ENCODE data around the gene ME3. TPM values are rescaled to one million over a fixed set of nuclear protein-coding genes. Genes with fewer than 3 reads are reported as not detected.

The ME3 gene
- total RNA-seq, 4 donors from 2014 or later = 30.8 to 54.6 (median 36.7) TPM

- H3K9me3 ChIP-seq = no peaks in the 10 kb centered on the region
- H3K27ac ChIP-seq = no peak overlapping the region
- H3K36me3 ChIP-seq = no peaks in the 10 kb centered on the region
- WGBS, 2 donors = 48 to 58% methylated on average over 5 of the region's 5 CpGs
- no peak for DNase-seq (ENCODE audit: low spot score in 2 of 2)
- no peak overlapping the region for H3K4me3 ChIP-seq
- peaks cover 0 to 24% (median 8%) of the 10 kb centered on the region in 4 donors for H3K4me1 ChIP-seq
- no peaks in the 10 kb centered on the region for H3K27me3 ChIP-seq
- TF ChIP-seq POLR2A (IDR thresholded peaks at IDR 0.05) (no peak), EP300 (IDR thresholded peaks at IDR 0.05) (no peak), CTCF (IDR thresholded peaks at IDR 0.05) (no peak)
These were observed 97.8 kb downstream of the ME3 start for GRCh38 chr11:86574493-86575207.

GRCh38 chr11:86571273-86571948 is 101.0 kb downstream of the ME3 start:
- no peaks in the 10 kb centered on the region for H3K27me3 ChIP-seq
- TF ChIP-seq POLR2A (IDR thresholded peaks at IDR 0.05) (no peak), CTCF (IDR thresholded peaks at IDR 0.05) (peak in 1 of 5 experiments; percentile 14)
- H3K4me1 ChIP-seq = peaks cover 0 to 7% (median 0%) of the 10 kb centered on the region in 4 donors
- H3K27ac ChIP-seq = no peak overlapping the region
- no peak overlapping the region for H3K4me3 ChIP-seq
- 87 to 89% methylated on average over 5 of the region's 5 CpGs for WGBS, 2 donors
- H3K9me3 ChIP-seq = no peaks in the 10 kb centered on the region
- DNase-seq (ENCODE audit: low spot score in 2 of 2) = no peak
- no peaks in the 10 kb centered on the region for H3K36me3 ChIP-seq

- no peak for DNase-seq (ENCODE audit: low spot score in 2 of 2)
- no peaks in the 10 kb centered on the region for H3K27me3 ChIP-seq
- WGBS, 2 donors = 80 to 92% methylated on average over 3 of the region's 3 CpGs
- no peak overlapping the region for H3K4me3 ChIP-seq
- no peaks in the 10 kb centered on the region for H3K9me3 ChIP-seq
- H3K36me3 ChIP-seq = no peaks in the 10 kb centered on the region
- no peak overlapping the region for H3K27ac ChIP-seq
- peaks cover 0 to 7% (median 0%) of the 10 kb centered on the region in 4 donors for H3K4me1 ChIP-seq
- TF ChIP-seq EP300 (IDR thresholded peaks at IDR 0.05) = no peak
- no peak for TF ChIP-seq CTCF (IDR thresholded peaks at IDR 0.05)
- no peak for TF ChIP-seq POLR2A (IDR thresholded peaks at IDR 0.05)
These were observed 102.0 kb downstream of the ME3 start for GRCh38 chr11:86570451-86570850.

- DNase-seq (ENCODE audit: low spot score in 2 of 2) = no peak
- no peaks in the 10 kb centered on the region for H3K9me3 ChIP-seq
- no peak overlapping the region for H3K4me3 ChIP-seq
- TF ChIP-seq EP300 (IDR thresholded peaks at IDR 0.05) (no peak), POLR2A (IDR thresholded peaks at IDR 0.05) (no peak), CTCF (IDR thresholded peaks at IDR 0.05) (no peak)
- WGBS, 2 donors = 64 to 76% methylated on average over 5 of the region's 5 CpGs
- H3K4me1 ChIP-seq = peaks cover 0 to 7% (median 0%) of the 10 kb centered on the region in 4 donors
- no peaks in the 10 kb centered on the region for H3K36me3 ChIP-seq
- H3K27ac ChIP-seq = no peak overlapping the region
- no peaks in the 10 kb centered on the region for H3K27me3 ChIP-seq
These were observed 102.4 kb downstream of the ME3 start for GRCh38 chr11:86570020-86570419.

GRCh38 chr11:86569109-86569508 is 103.3 kb downstream of the ME3 start:
- Histone ChIP-seq H3K9me3 (no peaks in the 10 kb centered on the region), H3K36me3 (no peaks in the 10 kb centered on the region), H3K27ac (no peak overlapping the region), H3K4me3 (no peak overlapping the region), H3K4me1 (peaks cover 0 to 7% (median 0%) of the 10 kb centered on the region in 4 donors), H3K27me3 (no peaks in the 10 kb centered on the region)
- WGBS, 2 donors = 89 to 93% methylated on average over 7 of the region's 7 CpGs
- TF ChIP-seq POLR2A (IDR thresholded peaks at IDR 0.05) (no peak), CTCF (IDR thresholded peaks at IDR 0.05) (no peak), EP300 (IDR thresholded peaks at IDR 0.05) (no peak)
- no peak for DNase-seq (ENCODE audit: low spot score in 2 of 2)
